Stimulated activated CD8-positive, alpha-beta memory T cell treated with anti-CD3 and anti-CD28 coated beads, Interleukin-7, amount 100 ng/mL, for 48 hours (primary cell): ENCODE measurements around the gene FMN1.

ENCODE experiments used
- DNase-seq, 2 donors: peaks; one replicate each; pipeline ENCODE4 v3.0.0-alpha.2; 2020; ENCODE audit warnings: low read depth in 1 of 2; ENCODE audit errors: extremely low read depth in 1 of 2

The FMN1 gene

GRCh38 chr15:33027306-33028035, 167.0 kb downstream of the FMN1 start:
- no peak for DNase-seq

- no peak for DNase-seq
Measured at GRCh38 chr15:33026614-33027013, 167.9 kb downstream of the FMN1 start.

GRCh38 chr15:33022629-33023028, 171.9 kb downstream of the FMN1 start:
- DNase-seq = no peak

- no peak for DNase-seq
Measured at GRCh38 chr15:33021806-33022389, 172.6 kb downstream of the FMN1 start.

- DNase-seq = no peak
Measured at GRCh38 chr15:33019354-33019981, 175.0 kb downstream of the FMN1 start.

- peak in 1 of 2 donors; percentile 10 for DNase-seq
Measured at GRCh38 chr15:33016405-33017024, 178.0 kb downstream of the FMN1 start.

GRCh38 chr15:33014586-33014985, 179.9 kb downstream of the FMN1 start:
- no peak for DNase-seq

- no peak for DNase-seq
Measured at GRCh38 chr15:33013827-33014445, 180.6 kb downstream of the FMN1 start.

GRCh38 chr15:33011976-33012375, 182.5 kb downstream of the FMN1 start:
- no peak for DNase-seq

GRCh38 chr15:33009603-33010002, 184.9 kb downstream of the FMN1 start:
- no peak for DNase-seq

- DNase-seq = no peak
Measured at GRCh38 chr15:33009026-33009425, 185.5 kb downstream of the FMN1 start.

GRCh38 chr15:33008284-33008995, 186.1 kb downstream of the FMN1 start:
- DNase-seq = no peak

GRCh38 chr15:33007303-33007855, 187.1 kb downstream of the FMN1 start:
- DNase-seq = no peak

- no peak for DNase-seq
Measured at GRCh38 chr15:33005582-33005981, 188.9 kb downstream of the FMN1 start.

- no peak for DNase-seq
Measured at GRCh38 chr15:33001926-33002325, 192.6 kb downstream of the FMN1 start.

GRCh38 chr15:32998979-32999672, 195.4 kb downstream of the FMN1 start:
- DNase-seq = no peak

GRCh38 chr15:32998182-32998581, 196.3 kb downstream of the FMN1 start:
- DNase-seq = no peak

- no peak for DNase-seq
Measured at GRCh38 chr15:32994810-32995424, 199.6 kb downstream of the FMN1 start.

- no peak for DNase-seq
Measured at GRCh38 chr15:32993285-32993684, 201.2 kb downstream of the FMN1 start.
